Suprapubic skin (tissue), 4 donors: ENCODE measurements around the gene LRMDA.

ENCODE experiments used
- EP300 ChIP-seq: sonication (generic); formaldehyde crosslinking; IDR thresholded peaks from one replicate; pipeline ENCODE4 v1.6.1; 2017; ENCODE audit warnings: antibody characterized with exemption
- POLR2AphosphoS5 ChIP-seq, 3 donors: sonication (generic); formaldehyde crosslinking; IDR thresholded peaks; one replicate each; pipeline ENCODE4 v1.6.1; 2017; ENCODE audit warnings: antibody characterized with exemption in 3 of 3
- TF ChIP-seq, protein P1 (sequence below), 2 donors: fragments of 200-600 bp in 1 of 2; fragments of 450-650 bp in 1 of 2; sonication (generic) in 1 of 2; IDR thresholded peaks; one replicate each; pipeline ENCODE4 v1.5.1; 2016 to 2019; ENCODE audit warnings: antibody characterized with exemption in 2 of 2, mild to moderate bottlenecking in 1 of 2, moderate library complexity in 1 of 2

- TF ChIP-seq, protein P1, sequence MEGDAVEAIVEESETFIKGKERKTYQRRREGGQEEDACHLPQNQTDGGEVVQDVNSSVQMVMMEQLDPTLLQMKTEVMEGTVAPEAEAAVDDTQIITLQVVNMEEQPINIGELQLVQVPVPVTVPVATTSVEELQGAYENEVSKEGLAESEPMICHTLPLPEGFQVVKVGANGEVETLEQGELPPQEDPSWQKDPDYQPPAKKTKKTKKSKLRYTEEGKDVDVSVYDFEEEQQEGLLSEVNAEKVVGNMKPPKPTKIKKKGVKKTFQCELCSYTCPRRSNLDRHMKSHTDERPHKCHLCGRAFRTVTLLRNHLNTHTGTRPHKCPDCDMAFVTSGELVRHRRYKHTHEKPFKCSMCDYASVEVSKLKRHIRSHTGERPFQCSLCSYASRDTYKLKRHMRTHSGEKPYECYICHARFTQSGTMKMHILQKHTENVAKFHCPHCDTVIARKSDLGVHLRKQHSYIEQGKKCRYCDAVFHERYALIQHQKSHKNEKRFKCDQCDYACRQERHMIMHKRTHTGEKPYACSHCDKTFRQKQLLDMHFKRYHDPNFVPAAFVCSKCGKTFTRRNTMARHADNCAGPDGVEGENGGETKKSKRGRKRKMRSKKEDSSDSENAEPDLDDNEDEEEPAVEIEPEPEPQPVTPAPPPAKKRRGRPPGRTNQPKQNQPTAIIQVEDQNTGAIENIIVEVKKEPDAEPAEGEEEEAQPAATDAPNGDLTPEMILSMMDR (IDR thresholded peaks at IDR 0.05): no peak
- no peak for TF ChIP-seq POLR2AphosphoS5 (IDR thresholded peaks at IDR 0.05)
- no peak for TF ChIP-seq EP300
These were observed 494.6 kb downstream of the LRMDA start for GRCh38 chr10:75925999-75926398.
